Skin of body (tissue), 2 donors: ENCODE results near the gene PCDH12. TPM values are rescaled to one million over a fixed set of nuclear protein-coding genes. Genes with fewer than 3 reads are reported as not detected.
A peak's percentile ranks its signal among the peaks of the same experiment; 100 is the strongest.

ENCODE experiments used
- DNase-seq: peaks from one replicate; lab custom pipeline; 2025; lab: John Stamatoyannopoulos, UW
- total RNA-seq: library from RNA; depleted of rRNA; stranded (reverse); fragments of >200 nt; gene quantifications from one replicate; pipeline ENCODE4 v1.2.3, GENCODE V29; 2014

Gene PCDH12
- total RNA-seq: 8.2 TPM

DNA sequence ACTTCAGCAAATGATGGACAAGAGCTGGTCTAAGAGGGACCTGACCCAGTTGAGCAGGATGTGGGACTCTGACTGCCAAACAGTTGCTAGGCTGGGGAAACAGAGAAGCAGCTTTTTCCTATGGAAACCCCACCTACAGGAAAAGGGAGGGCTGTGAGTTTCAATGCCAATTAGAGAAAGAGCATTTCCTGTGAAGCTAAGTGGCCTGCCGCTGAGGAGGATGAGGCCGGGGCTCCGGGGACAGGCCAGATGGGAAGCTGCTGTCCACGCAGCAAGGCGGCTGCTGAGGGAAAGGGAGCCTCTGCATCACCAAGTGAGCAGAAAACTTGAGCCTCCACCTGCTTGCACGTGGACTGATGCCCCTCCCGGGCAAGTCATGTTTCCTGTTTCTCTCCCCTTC, at the start of gene PCDH12:
Gene PCDH12, minus strand, starts transcription at position 90 of the 400 bp plus-strand sequence. CDS start 351 bp downstream, outside the sequence.
- peak; percentile 87 for DNase-seq

DNA sequence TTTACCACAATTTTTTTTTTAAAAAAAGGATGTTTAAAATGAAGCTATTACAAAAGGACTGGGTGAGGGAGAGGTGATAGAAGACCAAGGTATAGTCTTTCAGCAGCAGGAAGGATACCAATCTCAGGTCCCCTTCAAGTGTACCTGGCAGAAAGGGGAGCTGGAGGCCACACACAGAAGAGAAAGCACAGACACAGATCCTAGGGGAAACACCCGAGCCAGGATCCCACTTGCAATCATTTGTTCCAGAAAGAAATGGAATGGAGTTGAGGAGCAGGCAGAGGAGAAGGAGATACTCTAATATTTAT, 49.2 kb upstream of the PCDH12 start:
- no peak for DNase-seq

DNA sequence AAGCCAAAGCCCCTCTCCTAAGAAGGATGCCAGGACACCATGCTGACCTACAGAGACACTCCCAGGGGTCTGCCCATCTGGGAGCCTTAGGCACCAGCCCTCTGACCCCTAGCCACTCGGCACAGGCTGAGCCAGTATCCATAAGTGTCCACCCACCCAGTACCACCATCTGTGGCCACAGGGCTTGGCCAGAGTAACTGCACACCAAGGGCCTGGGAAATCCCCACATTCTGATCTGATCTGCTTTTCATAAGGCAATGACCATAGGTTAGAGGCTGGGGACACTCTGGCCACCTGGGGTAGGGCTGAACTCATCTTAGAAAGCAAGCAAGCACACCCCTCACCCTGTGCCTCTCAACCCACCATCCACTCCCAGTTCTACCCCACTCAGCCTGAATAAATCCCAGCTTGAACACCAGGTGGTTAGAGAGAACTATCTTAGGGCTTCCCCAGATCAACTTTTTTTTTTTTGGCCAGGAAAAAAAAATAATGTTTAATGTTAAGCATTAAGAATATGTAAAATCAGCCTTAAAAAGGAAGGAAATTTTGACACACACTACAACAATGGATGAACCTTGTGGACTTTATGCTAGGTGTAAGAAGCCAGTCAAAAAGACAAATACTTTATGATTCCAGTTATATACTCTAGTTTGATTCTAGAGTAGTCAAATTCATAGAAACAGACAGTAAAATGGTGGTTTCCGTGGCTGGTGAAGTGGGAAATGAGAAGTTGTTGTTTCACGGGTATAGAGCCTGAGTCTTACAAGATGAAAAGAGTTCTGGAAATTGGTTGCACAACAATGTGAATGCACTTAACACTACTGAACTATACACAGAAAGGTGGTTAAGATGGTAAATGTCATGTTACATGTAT, 48.6 kb upstream of the PCDH12 start:
- no peak for DNase-seq

DNA sequence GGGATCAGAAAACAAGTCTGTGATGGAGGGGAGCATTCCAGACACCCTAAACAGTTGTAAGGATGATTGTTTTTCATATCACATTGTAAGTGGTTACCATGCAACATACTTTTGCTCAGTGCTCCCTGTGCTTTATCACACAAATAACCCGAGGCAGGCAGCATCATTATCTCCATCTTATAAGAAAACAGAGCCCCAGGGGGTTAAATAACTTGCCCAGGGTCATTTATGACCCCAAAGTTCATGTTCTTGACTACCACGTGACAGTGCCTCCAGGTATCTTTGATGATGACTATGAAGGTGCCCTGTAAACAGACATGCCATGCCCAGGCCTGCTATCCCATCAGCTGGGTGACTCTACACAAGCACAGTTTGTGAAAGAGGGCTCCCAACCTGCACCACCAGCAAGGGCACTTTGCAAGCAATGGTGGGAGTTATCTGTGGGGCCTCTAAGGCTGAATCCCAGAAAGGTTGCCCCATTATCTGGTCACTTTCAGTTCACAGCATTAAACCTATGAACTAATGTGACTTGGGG, 45.3 kb upstream of the PCDH12 start:
- no peak for DNase-seq

DNA sequence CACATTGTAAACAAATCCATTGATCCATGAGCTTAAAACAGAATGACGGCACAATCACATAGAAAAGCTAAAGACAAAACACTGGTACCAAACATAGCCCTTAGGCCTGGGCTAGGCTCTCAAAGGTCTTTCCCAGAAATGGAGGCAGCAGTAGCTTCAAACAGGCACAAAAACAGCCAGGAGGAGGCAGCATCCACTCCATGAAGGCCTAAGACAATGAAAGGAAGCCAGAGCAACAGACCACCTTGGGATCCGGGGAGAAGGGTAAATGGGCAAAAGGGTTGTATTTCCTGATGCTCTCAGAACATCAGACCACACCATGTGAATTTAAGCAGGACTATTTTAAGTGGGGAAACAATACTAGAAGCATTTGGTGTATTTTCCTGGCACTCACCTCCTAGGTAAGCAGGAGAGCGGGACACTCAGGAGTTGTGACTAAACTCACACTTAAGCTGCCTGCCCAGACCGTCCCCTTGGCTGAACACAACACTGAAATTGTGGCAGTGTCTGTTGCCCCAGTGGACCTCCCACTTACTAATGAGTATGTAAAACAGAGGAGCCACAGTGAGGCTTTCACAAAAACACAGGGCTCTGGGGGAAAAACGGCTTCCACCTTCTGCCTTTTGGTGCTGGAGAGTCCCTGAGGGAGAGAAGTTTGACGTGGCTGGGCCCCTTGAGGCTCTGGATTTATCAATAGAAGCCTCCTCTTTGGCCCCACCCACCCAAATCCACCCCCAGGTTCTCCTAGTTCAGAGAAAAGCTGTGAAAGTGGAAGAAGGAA, 42.9 kb upstream of the PCDH12 start:
- no peak for DNase-seq

DNA sequence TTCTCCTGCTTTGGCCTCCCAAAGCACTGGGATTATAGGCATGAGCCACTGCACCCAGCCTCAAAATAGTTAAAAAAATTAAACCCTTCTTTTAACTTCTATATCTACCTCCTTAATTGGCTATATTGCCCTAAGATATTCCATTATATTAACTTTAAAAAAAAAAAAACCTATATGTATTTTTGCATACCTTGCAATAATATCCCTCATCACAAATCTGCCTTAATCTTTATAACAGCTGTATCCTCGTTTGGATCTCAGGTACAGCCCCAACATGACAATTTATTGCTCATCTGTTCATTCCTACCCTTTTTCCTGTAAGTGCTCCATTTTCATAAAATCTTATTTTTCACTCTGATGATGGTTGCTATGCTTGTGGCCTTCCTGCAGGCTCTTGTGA, 42.2 kb upstream of the PCDH12 start:
- DNase-seq: no peak

DNA sequence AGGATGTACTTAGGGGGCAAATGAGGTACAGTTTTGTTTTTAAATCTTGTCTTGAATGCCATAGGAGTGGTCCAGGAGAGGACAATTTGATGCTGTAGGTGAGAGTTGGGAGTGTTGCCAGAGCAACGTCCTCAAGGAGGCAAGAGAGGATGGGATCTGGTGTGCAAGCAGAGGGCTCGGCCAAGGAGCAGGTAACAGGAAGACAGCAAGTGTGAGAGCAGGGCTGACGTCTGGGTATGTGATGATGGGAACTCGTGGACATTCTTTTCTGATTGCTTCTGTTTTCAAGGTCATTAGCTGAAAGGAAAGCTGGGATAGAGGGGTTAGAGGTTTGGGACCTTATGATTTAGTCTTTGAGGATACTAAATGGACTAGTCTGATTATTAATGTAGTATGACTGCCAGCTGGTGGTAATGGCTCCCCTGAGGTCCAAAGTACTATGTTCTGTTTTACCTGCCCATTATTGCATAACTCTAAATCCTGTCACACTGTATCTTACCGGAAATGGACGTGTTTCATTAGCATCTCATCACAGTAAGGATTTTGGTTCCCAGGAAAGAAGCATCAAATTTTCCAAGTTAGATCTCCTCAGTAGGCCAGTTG, 39.5 kb upstream of the PCDH12 start:
- no peak for DNase-seq

DNA sequence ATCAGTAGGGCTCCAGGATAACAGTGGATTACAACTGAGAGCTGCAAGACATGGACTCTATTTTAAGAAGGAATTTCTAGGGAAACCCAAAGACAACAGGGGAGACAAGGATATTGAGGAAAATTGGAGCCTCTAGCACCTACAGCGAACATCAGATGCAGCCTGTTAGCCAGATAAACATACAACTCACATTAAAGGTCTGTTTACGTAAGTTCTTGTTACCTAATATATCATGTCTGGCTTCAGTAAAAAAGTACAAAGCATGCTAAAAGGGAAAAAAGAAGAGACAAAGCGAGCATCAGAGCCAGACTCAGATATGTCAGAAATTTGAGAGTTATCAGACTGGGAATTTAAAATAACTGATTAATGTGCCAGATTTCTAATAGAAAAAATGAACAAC, 37.7 kb upstream of the PCDH12 start:
- no peak for DNase-seq

DNA sequence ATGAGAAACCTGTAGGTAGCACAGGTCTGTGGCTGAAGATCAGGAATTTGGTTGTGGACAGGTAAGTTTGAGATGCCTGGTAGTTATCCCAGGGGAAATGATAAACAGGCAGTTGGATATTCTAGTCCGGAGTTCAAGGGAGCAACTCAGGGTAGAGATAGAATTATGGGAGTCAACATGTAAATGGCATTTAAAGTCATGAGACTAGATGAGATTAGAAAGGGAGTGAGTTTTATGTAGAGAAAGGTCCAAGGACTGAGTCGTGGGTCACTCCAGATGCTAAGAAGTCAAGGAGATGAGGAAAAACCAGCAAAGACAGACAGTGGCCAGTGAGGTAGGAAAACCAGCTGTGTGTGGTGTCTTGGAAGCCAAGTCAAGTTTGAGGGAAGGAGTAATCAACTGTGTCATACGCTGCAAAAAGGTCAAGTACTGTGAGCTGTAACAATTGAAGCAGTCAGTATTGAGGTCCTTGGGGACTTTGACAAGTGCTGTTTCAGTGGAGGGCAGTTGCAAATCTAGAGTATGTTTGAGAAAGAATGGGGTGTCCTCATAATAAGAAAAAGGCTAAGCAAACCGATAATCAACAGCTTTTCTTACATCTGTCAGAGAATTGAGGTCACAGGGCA, 36.6 kb upstream of the PCDH12 start:
- DNase-seq: no peak

DNA sequence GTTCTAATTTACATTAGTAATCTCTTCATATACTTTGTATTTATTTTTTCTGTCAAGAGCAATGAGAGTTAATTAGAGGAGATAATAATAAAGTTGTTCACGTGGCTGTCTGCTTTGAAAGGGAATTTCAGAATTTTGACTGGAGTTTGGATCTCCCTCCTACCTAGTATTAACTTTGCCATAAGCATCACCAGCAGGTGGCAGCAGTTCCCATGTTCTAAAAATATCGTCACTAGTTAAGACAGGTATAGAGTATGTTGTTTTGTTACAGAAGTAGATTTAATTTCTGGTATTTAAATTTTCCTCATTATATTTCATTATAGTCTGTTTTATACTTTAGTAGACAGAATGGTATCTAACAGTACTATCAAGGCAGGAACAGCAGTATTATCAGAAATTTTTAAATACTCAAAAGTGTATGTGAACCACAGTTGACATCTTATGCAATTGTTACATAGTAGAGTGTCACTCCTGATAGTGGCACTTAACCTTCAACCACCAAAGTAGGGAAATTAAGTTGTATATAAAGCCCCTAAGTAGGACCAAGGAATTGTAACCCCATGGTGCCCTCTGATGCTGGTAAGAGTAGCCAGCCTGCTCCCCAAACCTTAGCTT, 34.5 kb upstream of the PCDH12 start:
- peak; percentile 56 for DNase-seq

DNA sequence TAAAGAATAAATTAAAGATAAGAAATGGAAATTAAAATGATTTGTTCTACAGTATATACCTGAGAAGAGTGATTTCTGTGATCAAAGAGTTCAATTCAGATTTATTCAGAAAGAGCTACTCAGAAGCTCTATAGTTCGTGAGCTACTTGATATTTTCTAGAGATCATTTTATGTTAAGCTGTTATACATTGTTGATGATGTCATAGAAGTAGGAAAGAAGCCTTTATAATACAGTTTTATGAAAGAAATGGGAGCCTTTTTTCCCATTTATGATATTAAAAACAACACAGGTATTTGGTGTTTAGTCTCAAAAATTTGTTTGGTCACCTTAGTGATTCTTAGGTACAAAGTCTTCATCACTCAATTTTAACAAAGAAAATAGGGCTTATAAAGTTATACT, 31.7 kb upstream of the PCDH12 start:
- DNase-seq: no peak

DNA sequence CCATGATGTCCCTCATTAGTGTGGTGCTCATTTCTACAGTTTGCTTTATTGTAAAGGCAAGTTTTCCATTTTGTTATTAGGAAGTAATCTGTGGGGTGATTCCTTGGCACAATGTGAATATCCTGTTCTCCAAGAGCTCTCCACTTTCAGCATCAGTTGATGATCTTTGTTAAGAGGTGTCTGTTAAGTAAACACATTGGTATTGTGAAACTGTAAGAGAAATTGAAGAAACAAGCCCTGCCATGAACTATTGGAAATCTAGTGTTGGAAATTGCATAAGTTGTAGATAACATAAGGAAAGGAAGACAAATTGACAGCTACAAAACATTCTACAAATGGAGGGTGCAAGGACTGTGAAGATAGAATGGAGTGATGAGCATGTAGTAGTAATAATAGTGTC, 28.1 kb upstream of the PCDH12 start:
- no peak for DNase-seq

DNA sequence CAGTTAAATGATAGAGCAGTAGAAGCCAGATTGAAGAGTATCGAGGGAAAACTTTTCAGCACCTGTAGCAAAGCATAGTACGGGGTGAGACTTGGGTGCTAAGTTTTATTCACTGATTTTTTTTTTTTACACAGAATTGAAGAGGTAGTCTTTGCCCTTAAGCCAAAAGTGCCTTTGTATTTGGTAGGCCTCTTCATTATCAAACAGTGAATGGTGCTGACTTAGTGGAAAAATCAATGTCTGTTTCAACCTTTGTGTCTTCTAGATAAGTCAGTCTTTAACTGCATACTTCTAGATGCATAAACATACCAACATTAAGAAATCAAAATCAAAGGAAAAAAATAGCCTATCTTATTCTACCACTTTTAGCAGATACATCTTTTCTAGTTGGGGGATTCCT, 24.6 kb upstream of the PCDH12 start:
- DNase-seq: no peak

DNA sequence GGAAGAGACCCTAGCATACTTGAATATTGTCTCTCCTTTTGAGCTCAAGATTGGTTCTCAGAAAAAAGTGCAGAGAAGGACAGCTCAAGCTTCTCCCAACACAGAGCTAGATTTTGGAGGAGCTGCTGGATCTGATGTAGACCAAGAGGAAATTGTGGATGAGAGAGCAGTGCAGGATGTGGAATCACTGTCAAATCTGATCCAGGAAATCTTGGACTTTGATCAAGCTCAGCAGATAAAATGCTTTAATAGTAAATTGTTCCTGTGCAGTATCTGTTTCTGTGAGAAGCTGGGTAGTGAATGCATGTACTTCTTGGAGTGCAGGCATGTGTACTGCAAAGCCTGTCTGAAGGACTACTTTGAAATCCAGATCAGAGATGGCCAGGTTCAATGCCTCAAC, 20.4 kb upstream of the PCDH12 start:
- DNase-seq: no peak

DNA sequence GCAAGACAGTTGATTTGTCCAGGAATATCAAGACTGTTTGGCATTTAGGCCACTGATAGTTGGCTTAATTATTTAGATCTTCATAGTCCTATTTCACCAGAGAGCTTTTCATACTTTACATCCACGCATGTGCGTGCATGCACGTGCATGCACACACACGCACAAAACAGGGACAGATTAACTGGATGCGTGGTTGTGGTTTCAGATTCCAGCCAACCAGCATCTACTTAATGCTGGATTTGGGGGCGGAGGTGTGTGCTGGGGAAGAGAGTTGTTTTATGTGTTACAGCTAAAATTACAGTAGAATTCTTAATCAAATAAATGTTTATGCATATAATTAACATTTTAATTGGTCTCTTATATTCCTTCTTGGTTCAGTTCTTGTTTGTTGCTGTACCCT, 18.2 kb upstream of the PCDH12 start:
- no peak for DNase-seq

DNA sequence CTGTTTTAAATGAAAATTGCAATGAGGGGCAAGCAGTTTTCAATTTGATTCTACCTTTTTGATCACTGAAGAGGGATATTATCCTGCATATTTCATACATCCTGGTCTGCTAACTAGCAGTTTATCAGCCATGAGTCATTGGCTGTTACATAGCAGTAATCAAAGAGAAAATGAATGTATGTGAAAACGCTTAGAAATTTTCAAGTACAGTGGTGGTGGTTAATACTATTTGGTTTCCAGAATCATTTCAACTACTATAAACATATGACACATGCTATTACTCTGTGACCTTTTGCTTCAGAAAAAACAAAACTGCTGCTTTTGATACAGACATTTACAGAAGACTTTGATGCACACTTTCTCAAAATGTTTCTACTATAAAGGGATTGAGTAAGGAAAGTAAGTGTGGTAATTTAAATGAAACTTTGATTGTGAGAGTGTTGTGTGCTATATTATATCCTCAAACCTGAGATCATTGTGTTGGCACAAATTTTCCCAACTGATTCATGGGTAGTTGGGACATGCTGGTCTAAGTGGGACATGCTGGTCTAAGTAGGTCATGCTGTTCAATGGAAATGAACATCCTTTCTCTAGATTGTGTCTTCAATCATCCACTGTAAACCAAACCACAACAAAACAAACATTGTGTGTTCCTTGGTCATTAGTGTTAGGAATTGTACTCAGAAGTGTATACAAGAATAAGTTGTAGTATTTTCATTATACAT, 16.0 kb upstream of the PCDH12 start:
- DNase-seq: no peak

DNA sequence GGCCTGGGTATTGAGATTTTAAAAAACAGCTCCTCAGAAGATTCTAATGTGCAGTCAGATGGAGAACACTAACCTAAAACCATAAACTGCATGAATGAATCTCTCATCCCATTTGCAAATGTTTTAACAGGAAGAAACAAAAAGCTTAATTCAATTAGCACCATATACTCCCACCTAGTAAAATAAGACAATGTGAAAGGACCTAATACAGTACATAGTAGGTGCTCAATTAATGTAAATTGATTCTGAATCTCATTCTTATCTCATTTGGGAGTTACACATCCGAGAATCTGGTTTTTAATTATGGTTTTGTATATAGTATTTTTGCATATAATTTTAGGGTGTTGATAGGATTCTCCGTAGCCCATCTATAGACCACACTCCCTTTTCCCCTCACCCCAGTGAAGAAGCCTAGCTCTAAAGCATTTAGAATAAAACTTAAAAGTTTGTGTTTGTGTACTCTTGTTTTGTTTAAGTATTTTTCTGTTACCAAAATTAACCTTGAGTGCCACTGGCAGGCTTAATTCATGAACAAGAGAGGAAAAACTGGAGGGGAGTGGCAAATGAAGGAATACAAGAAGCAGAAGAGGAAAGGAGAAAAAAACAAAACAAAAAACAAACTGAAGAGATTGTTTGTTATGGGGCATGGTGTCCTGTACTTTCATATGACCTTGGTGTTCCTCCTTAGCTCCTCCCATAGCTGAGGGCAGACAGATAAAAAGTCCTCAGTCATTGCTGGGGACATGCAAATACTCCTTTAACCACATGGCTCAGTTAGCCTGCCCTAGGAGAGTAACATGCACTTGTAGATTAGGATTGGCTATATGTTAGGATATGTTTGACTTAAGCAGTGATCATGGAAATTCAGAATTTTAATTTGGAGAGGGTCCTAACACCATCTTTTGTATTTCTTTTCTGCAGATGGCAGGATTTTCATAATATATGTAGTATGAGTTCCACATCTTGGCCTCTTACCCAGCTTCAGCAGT, 12.1 kb upstream of the PCDH12 start:
- no peak for DNase-seq

DNA sequence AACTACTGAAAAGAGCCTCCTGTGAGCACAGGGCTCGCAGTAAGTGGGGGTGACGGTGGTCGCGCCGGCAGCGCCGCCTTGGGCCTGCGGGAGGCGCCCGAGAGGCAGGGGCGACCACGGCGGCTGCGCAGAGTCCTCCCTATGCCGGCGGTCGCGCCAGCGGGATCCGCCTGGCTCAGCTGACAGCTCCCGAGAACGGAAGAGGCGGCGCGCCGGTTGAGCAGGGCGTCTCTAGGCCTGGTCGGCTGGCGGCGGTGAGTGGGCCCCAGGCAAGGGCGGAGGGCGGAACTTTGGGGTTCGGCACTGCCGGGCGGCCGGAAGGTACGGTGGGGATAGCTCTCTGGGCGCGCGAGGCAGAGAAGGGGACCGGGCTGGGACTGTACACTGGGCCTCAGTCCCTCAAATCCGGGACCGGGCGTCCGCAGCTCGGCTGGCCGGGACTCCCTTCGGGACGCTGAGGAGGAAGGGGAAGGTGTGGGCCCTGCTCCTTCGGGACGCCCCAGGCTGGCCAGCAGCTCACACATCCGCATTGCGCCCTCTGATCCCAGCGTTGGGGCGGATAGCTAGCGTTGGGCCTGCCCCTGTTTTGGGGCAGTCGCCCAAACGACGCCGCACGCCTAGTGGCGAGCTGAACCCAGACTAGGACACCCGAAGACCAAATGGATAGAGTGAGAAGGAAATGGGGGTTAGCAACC, 11.1 kb upstream of the PCDH12 start, which contains the start of gene RNF14:
Gene RNF14, plus strand, starts transcription at position 192 of the 695 bp plus-strand sequence. CDS start 4,484 bp downstream, outside the sequence.
- peak; percentile 91 for DNase-seq

DNA sequence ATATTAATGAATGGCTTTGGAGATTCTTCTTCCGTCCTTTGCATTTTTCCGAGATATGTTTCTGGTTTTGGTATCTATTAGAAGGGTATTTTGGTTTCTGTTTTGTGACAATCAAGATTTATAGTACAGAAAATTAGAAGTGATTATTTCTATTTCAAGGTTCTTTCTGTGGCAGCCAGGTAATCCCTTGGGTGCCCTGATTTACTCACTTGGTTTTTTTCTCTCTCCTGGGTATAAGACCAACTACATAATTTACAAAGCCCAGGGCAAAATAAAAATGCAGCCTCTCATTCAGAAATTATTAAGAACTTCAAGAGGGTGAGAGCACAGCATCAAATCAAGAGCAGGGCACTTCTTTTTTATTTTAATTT, 8.9 kb upstream of the PCDH12 start:
- DNase-seq: no peak
